Raji (cell line): ENCODE results near the gene FAM236A.
"Not testable (repeated sequence)": the region's sequence is repeated elsewhere in the genome, so short reads cannot be mapped to it uniquely, and the experiment has no call there.

ENCODE experiments used
- POLR2A ChIP-seq: IDR thresholded peaks from 2 replicates; pipeline ENCODE4 v1.6.1; 2011; ENCODE audit warnings: low read depth, low read length, control low read depth; ENCODE audit not compliant: insufficient read depth

FAM236A gene

DNA sequence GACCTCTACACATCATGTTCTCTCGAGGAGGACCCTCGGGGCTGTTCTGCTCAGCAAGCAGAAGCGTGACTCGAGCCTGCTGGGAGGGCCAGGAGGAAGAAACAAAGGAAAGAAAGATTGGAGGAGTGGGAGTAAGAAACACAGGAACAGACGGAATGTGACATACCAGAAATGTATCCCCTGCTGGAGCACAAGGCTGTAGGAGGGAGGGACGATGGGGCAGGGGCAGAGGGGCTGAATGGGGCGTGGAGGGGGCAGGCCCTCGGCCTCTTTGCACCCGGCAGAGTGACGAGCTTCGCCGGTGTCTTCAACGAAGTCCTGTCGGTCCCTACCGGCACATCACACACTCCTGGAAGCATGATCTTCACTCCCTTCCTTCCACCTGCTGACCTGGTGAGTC is at the start of gene FAM236A:
Gene FAM236A (plus strand): TSS at position 301 of the 400 bp plus-strand sequence. CDS start 57 bp downstream, at position 358.
- not testable (repeated sequence) for TF ChIP-seq POLR2A

DNA sequence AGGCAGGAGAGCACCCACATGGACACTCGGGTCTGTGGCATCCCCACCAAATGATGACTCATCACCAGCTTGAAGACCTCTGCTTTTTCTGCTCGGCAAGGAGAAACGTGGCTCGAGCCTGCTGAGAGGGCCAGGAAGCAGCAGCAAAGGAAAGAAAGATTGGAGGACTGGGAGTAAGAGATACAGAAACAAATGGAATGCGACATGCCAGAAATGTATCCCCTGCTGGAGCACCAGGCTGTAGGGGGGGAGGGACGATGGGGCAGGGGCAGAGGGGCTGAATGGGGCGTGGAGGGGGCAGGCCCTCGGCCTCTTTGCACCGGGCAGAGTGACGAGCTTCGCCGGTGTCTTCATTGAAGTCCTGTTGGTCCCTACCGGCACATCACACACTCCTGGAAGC is 25.7 kb upstream of the FAM236A start, which contains the start of gene FAM236C:
Gene FAM236C (plus strand): TSS at position 301 of the 400 bp plus-strand sequence. CDS start 100 bp downstream, outside the sequence.
- TF ChIP-seq POLR2A: not testable (repeated sequence)

DNA sequence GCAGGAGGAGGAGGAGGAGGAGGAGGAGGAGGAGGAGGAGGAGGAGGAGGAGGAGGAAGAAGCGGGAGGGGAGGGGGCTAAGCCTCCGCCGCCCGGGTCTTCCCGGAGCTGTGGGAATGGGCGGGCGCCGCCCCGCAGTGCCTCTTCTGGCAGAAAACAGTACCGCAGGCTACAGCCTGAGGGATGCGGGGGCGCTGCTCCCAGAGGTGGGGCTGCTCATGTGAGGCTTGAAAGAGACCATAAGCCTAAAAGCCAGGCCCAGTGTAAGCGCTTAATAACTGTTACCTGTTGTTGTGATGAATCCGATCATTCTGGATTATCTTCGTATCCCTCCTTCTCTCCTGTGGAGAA is 5.8 kb downstream of the FAM236A start, which contains the start of gene DMRTC1:
Gene DMRTC1 (minus strand): TSS at position 19 of the 351 bp plus-strand sequence. CDS start 68,143 bp downstream, outside the sequence.
- not testable (repeated sequence) for TF ChIP-seq POLR2A
